Activated naive CD8-positive, alpha-beta T cell treated with anti-CD3 and anti-CD28 coated beads, Interleukin-2, amount 10 ng/mL, durations not matched to agents 7 days and 5 days (primary cell): Measurements from ENCODE around the gene SPAG16. TPM values are rescaled to one million over a fixed set of nuclear protein-coding genes. Genes with fewer than 3 reads are reported as not detected.

ENCODE experiments used
- ATAC-seq: fragments of 150-1000 bp; cut with Tn5 transposase; one replicate; pipeline ENCODE4 v1.10.0; 2021; ENCODE audit warnings: low read depth, moderate library complexity
- POLR2A ChIA-PET: fragments of 350-600 bp; sonication (Branson Sonifier 250); formaldehyde crosslinking; loops from one replicate; lab custom pipeline; 2021; ENCODE audit warnings: antibody characterized with exemption; lab: Charles Lee
- DNase-seq: peaks from one replicate; pipeline ENCODE4 v3.0.0; 2021
- H3K27ac Mint-ChIP-seq: one replicate; pipeline ENCODE4 v1.8.0; 2022; ENCODE audit warnings: mild to moderate bottlenecking, mixed read lengths
- H3K27me3 Mint-ChIP-seq: one replicate; pipeline ENCODE4 v1.8.0; 2022; ENCODE audit warnings: mild to moderate bottlenecking, moderate library complexity, mixed read lengths
- H3K36me3 Mint-ChIP-seq: one replicate; pipeline ENCODE4 v1.8.0; 2021; ENCODE audit warnings: mild to moderate bottlenecking, mixed read lengths
- H3K4me1 Mint-ChIP-seq: one replicate; pipeline ENCODE4 v1.8.0; 2021; ENCODE audit warnings: mixed read lengths
- H3K4me3 Mint-ChIP-seq: one replicate; pipeline ENCODE4 v1.8.0; 2022; ENCODE audit warnings: mild to moderate bottlenecking, moderate library complexity, mixed read lengths
- H3K9me3 Mint-ChIP-seq: one replicate; pipeline ENCODE4 v1.8.0; 2021; ENCODE audit warnings: mixed read lengths
- total RNA-seq, 2 experiments: library from RNA; stranded (reverse); gene quantifications; one replicate each; pipeline ENCODE4 v1.2.3, GENCODE V29; 2021

Gene SPAG16
- total RNA-seq, 2 experiments from 2014 or later: 10.9 to 12.6 TPM

GRCh38 chr2:213451542-213452239, 167.4 kb downstream of the SPAG16 start:
- no peak for DNase-seq
- H3K4me1 Mint-ChIP-seq: no peaks in the 10 kb centered on the region
- H3K4me3 Mint-ChIP-seq: no peak overlapping the region
- POLR2A ChIA-PET: no interaction called here
- no peaks in the 10 kb centered on the region for H3K27me3 Mint-ChIP-seq
- peaks cover 5% of the 10 kb centered on the region for H3K9me3 Mint-ChIP-seq
- no peak for ATAC-seq
- H3K36me3 Mint-ChIP-seq: no peaks in the 10 kb centered on the region
- no peak overlapping the region for H3K27ac Mint-ChIP-seq

DNA sequence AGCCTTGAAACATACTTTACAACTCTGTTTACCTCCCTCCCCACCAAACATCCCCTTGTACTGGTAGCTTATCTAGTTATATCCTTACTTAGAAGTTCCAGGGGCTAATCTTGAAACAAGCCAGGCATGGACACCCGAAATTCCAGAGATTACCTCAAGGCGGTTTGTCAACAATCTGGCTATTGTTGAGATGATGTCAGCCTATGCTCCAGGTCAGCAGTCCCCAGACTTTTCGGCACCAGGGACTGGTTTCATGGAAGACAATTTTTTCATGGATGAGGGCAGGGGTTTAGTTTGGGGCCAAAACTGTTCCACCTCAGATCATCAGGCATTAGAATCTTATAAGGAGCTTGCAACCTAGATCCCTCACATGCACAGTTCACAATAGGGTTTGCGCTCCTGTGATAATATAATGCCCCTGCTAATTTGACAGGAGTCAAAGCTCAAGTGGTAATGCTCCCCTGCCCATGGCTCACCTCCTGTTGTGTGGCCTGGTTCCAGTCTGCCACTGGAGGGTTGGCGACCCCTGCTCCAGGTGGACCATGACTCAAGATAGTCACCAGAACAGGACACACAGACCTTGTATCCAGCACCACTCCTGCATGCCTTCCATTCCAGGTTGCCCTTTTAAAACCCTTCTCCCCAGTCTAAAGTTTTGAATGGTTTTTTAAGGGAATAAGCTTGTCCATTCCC, 171.2 kb downstream of the SPAG16 start:
- no peak for ATAC-seq
- Mint-ChIP-seq H3K9me3 (no peaks in the 10 kb centered on the region), H3K4me3 (no peak overlapping the region), H3K27me3 (no peaks in the 10 kb centered on the region), H3K4me1 (no peaks in the 10 kb centered on the region), H3K27ac (no peak overlapping the region), H3K36me3 (no peaks in the 10 kb centered on the region)
- DNase-seq: no peak
- POLR2A ChIA-PET: no interaction called here

GRCh38 chr2:213475433-213475832, 191.2 kb downstream of the SPAG16 start:
- Mint-ChIP-seq H3K9me3 (peaks cover 18% of the 10 kb centered on the region), H3K27ac (no peak overlapping the region), H3K4me1 (no peaks in the 10 kb centered on the region), H3K36me3 (no peaks in the 10 kb centered on the region), H3K4me3 (no peak overlapping the region), H3K27me3 (no peaks in the 10 kb centered on the region)
- no peak for ATAC-seq
- POLR2A ChIA-PET: no interaction called here
- DNase-seq: no peak

DNA sequence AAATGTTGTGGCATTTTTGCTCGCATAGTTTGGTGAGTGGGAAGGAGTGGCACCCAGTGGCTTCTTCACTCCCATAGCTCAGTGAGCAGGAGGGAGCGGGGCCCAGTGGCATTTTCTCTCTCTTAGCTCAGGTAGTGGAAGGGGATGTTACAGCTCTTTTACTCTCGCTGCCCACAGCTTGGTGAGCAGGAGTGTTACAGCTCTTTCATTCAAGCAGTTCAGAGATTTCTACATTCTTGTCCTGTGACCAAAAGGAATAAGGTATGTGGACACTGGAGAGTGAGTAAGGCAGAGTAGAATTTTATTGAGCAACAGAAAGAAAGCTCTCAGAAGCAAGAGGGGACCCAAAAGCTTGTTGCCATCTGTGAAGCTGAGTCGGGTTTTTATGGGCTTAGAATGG, 192.4 kb downstream of the SPAG16 start:
- Mint-ChIP-seq H3K27me3 (no peaks in the 10 kb centered on the region), H3K27ac (no peak overlapping the region), H3K9me3 (peaks cover 15% of the 10 kb centered on the region), H3K4me1 (no peaks in the 10 kb centered on the region), H3K4me3 (no peak overlapping the region), H3K36me3 (no peaks in the 10 kb centered on the region)
- DNase-seq (no peak), ATAC-seq (no peak)
- POLR2A ChIA-PET: no interaction called here

DNA sequence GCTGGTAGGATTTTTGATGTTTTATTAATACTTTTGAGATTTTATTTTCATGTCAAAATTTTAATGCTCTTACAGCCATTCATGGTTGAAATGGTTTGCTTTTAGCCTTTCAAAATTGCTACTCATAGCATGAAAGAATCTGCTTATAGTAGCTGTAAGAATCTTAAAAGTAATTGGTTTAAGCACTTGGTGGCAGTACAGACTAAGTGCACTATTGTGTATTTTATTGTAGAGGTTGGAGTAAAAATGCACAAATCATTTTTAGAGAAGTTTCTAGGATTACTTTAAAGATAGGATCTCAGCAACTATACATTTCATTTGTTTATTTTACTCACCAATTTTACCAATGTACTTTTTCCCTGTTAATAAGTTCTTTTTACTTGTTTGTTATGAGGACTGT, 205.8 kb downstream of the SPAG16 start:
- no peak overlapping the region for H3K4me3 Mint-ChIP-seq
- POLR2A ChIA-PET: no interaction called here
- no peak overlapping the region for H3K27ac Mint-ChIP-seq
- DNase-seq (no peak), ATAC-seq (no peak)
- no peaks in the 10 kb centered on the region for H3K27me3 Mint-ChIP-seq
- peaks cover 2% of the 10 kb centered on the region for H3K36me3 Mint-ChIP-seq
- H3K9me3 Mint-ChIP-seq: no peaks in the 10 kb centered on the region
- H3K4me1 Mint-ChIP-seq: no peaks in the 10 kb centered on the region

DNA sequence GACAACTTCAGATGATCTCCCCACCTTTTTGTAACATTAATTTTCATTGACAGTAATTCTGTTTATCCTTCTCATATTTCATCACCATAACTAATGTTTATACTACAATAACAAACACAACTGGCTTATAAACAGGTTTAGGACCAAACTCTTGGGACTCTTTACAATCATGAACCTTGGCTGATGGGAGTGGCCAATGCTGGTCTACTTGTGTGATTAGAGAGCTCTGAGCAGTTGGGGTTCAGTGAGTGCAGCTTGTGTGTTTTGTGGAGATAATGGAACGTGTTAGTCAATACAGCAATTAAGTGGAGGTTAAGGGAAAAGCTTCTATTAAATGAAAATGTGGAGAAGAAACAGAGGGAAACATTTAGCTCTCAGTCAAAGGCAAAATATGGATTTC, 207.1 kb downstream of the SPAG16 start:
- ATAC-seq (no peak), DNase-seq (no peak)
- Mint-ChIP-seq H3K36me3 (no peaks in the 10 kb centered on the region), H3K4me1 (no peaks in the 10 kb centered on the region), H3K4me3 (no peak overlapping the region), H3K27ac (no peak overlapping the region), H3K9me3 (no peaks in the 10 kb centered on the region), H3K27me3 (no peaks in the 10 kb centered on the region)
- POLR2A ChIA-PET: no interaction called here

- Mint-ChIP-seq H3K27me3 (no peaks in the 10 kb centered on the region), H3K9me3 (no peaks in the 10 kb centered on the region), H3K4me1 (no peaks in the 10 kb centered on the region), H3K4me3 (no peak overlapping the region), H3K36me3 (no peaks in the 10 kb centered on the region), H3K27ac (no peak overlapping the region)
- ATAC-seq (no peak), DNase-seq (no peak)
- POLR2A ChIA-PET: no interaction called here
These were observed 212.0 kb downstream of the SPAG16 start for GRCh38 chr2:213496226-213496625.

DNA sequence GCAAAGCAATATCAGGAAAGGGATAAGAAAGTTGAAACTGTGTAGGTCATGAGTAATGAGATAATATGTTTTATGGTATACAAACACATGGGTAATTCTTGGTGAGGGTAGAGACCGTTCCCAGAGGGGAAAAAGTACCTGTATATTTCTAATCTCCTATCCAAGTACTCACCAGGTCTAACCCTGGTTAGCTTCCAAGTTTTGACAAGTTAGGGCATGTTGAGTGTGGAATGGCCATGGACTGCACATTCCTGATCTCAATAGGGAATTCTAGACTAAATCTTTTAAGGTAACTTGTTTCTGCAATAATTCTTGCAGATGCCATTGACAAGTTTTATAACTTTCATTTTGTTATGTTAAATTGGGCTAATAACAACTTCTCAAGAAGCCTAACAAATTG, 216.6 kb downstream of the SPAG16 start:
- H3K36me3 Mint-ChIP-seq: no peaks in the 10 kb centered on the region
- no peaks in the 10 kb centered on the region for H3K27me3 Mint-ChIP-seq
- H3K4me1 Mint-ChIP-seq: no peaks in the 10 kb centered on the region
- no peak for ATAC-seq
- no peak for DNase-seq
- no peak overlapping the region for H3K27ac Mint-ChIP-seq
- POLR2A ChIA-PET: no interaction called here
- H3K4me3 Mint-ChIP-seq: no peak overlapping the region
- no peaks in the 10 kb centered on the region for H3K9me3 Mint-ChIP-seq

GRCh38 chr2:213524164-213524563, 239.9 kb downstream of the SPAG16 start:
- POLR2A ChIA-PET: no interaction called here
- H3K9me3 Mint-ChIP-seq: peaks cover 17% of the 10 kb centered on the region

GRCh38 chr2:213537579-213537978, 253.3 kb downstream of the SPAG16 start:
- H3K4me1 Mint-ChIP-seq: no peaks in the 10 kb centered on the region
- no peak for DNase-seq
- no peak for ATAC-seq
- no peak overlapping the region for H3K27ac Mint-ChIP-seq
- no peak overlapping the region for H3K4me3 Mint-ChIP-seq
- POLR2A ChIA-PET: no interaction called here
- no peaks in the 10 kb centered on the region for H3K27me3 Mint-ChIP-seq
- H3K9me3 Mint-ChIP-seq: no peaks in the 10 kb centered on the region
- no peaks in the 10 kb centered on the region for H3K36me3 Mint-ChIP-seq

More at GRCh38 chr2:213524164-213524563, 239.9 kb downstream of the SPAG16 start:
- no peak overlapping the region for H3K27ac Mint-ChIP-seq
- no peaks in the 10 kb centered on the region for H3K36me3 Mint-ChIP-seq
- no peak overlapping the region for H3K4me3 Mint-ChIP-seq
- ATAC-seq (no peak), DNase-seq (no peak)
- no peaks in the 10 kb centered on the region for H3K4me1 Mint-ChIP-seq
- H3K27me3 Mint-ChIP-seq: no peaks in the 10 kb centered on the region

- no peak overlapping the region for H3K27ac Mint-ChIP-seq
- DNase-seq: no peak
- H3K27me3 Mint-ChIP-seq: no peaks in the 10 kb centered on the region
- POLR2A ChIA-PET: no interaction called here
- no peaks in the 10 kb centered on the region for H3K36me3 Mint-ChIP-seq
- no peaks in the 10 kb centered on the region for H3K9me3 Mint-ChIP-seq
- ATAC-seq: no peak
- H3K4me3 Mint-ChIP-seq: no peak overlapping the region
- H3K4me1 Mint-ChIP-seq: no peaks in the 10 kb centered on the region
These were observed 260.7 kb downstream of the SPAG16 start for GRCh38 chr2:213544940-213545339.

- Mint-ChIP-seq H3K4me3 (no peak overlapping the region), H3K36me3 (no peaks in the 10 kb centered on the region), H3K27me3 (no peaks in the 10 kb centered on the region), H3K4me1 (no peaks in the 10 kb centered on the region), H3K9me3 (no peaks in the 10 kb centered on the region), H3K27ac (no peak overlapping the region)
- ATAC-seq: no peak
- POLR2A ChIA-PET: no interaction called here
- DNase-seq: no peak
These were observed 261.2 kb downstream of the SPAG16 start for GRCh38 chr2:213545481-213545880.

DNA sequence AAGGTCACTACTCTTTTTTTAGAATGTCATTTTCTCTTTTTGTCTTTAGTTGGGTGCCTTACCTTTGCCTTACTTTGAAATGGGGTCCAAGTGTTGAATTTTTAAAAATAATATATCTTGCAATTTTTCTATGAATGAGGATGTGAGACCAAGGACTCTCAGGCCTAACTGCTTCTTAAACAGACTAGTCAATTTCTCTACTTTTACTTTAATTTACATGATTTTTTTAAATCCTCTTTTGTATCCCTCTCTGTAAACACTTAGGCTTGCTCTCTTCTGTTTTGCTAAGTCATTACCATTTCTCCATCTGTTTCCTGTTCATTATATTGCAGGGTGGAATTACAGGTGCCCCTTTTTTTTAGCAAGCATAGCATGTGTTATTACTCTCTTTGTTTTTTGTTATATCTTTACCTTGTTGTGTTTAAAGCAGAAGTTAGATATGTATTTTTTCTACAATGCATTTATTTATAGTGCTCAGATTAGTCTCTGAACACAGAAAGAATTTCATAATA, 261.8 kb downstream of the SPAG16 start:
- no peak overlapping the region for H3K4me3 Mint-ChIP-seq
- H3K4me1 Mint-ChIP-seq: no peaks in the 10 kb centered on the region
- no peak for ATAC-seq
- POLR2A ChIA-PET: no interaction called here
- no peaks in the 10 kb centered on the region for H3K9me3 Mint-ChIP-seq
- no peak for DNase-seq
- no peak overlapping the region for H3K27ac Mint-ChIP-seq
- H3K27me3 Mint-ChIP-seq: no peaks in the 10 kb centered on the region
- no peaks in the 10 kb centered on the region for H3K36me3 Mint-ChIP-seq

- Mint-ChIP-seq H3K4me1 (no peaks in the 10 kb centered on the region), H3K27me3 (no peaks in the 10 kb centered on the region), H3K36me3 (no peaks in the 10 kb centered on the region), H3K4me3 (no peak overlapping the region), H3K27ac (no peak overlapping the region), H3K9me3 (peaks cover 1% of the 10 kb centered on the region)
- ATAC-seq: no peak
- POLR2A ChIA-PET: no interaction called here
- no peak for DNase-seq
These were observed 267.3 kb downstream of the SPAG16 start for GRCh38 chr2:213551526-213551925.
